Bone marrow (tissue), 2 donors: ENCODE data around the gene SEPTIN6.

Source experiments
- DNase-seq, 2 donors: peaks; one replicate each; lab custom pipeline; 2025; lab: John Stamatoyannopoulos, UW

Gene SEPTIN6

DNA sequence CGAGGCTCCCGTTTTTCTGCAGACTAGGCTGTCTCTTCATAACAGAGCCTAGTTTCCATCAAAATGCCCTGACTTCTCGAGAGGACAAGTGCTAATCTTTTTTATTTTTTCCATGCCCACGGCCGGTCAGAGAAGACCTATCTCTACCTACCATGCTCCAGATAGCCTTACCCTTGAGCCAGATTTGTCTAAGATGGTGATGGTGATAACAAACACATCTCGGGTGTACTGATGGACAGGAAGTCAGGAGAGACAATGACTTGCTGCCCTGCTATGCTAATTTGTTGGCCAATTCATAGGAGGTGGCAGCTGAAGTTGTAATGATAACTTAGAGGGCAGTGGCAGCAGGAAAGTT is 44.6 kb downstream of the SEPTIN6 start:
- no peak for DNase-seq

DNA sequence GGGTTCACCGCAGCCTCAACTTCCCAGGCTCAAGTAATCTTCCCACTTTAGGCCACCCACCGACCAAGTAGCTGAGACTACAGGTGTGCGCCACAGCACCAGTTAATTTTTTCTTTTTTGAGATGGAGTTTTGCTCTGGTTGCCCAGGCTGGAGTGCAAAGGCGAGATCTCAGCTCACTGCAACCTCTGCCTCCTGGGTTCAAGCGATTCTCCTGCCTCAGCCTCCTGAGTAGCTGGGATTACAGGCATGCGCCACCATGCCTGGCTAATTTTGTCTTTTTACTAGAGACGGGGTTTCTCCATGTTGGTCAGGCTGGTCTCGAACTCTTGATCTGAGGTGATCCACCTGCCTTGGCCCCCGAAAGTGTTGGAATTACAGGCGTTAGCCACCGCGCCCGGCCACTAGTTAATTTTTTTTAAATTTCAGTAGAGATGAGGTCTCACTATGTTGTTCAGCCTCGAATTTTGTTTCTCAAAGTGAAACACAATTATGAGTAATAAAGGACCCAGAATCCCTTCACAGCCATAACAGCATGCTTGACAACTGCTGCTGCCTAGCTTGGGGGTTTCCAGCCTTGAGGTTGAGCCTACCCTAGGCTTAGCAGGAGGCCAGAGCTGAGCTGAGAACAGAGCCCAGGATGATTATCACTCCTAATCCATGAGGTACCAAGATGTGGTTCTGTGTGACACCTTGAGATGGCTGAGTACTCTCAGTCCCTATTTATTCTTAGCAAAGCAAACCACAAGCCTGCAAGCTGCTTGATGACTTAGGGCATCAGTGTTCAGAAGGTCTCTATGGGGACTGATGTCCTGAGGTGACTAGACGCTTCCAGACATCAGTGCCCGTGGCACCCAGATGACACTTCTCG is 45.2 kb downstream of the SEPTIN6 start:
- DNase-seq: no peak

DNA sequence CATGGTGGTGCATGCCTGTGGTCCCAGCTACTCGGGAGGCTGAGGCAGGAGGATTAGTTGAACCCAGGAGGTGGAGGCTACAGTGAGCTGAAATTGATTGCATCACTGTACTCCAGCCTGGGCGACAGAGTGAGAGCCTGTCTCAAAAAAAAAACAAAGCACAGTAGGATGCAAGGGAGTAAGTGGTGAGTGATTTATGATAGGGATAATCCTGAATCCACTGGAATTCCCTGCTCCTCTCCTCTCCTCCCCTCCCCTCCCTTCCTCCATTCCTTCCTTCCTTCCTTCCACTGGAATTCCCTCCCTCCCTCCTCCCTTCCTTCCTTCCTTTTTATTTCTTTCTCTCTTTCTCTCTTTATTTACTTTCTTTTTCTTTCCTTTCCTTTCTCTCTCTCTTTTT is 45.9 kb downstream of the SEPTIN6 start:
- DNase-seq: no peak

DNA sequence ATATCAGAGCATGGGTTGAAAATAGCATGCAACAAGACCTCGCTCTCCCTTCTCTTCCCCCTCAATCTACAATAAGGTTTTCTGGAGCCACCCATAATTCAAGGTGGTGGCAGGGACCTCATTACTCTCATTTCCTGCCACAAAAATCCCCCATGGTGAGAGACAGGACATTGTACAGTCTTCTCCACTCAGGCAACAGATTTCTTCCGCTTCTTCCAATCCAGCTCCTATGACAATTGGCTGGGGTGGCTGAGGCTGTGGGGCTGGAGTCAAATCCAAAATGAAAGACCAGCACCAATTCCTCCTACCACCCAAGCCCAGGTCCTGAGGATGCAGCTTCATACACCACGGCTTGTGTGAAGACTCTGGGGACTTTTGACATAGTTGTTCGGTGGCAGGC is 46.5 kb downstream of the SEPTIN6 start:
- no peak for DNase-seq

DNA sequence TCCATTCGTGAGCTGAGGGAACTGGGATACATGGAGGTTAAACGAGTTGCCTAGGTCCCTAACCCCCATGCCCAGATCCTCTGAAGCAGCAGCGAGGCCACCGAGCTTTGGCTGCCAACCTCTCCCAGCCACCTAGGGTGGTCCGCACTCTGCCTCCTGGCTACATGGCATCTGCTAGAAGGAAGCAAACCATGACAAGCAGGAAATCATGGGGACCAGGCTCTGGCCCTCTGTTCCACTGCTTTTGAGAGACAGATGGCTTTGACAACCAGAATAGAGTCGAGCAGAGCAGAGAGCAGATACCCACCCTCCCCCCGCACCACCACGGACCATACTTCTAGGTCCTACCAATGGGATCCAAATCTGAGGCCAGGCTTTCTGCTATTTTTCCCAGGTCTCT is 49.3 kb downstream of the SEPTIN6 start:
- DNase-seq: no peak
